Sciatic nerve (tissue), 2 donors: ENCODE measurements around the gene INSRR. TPM values are rescaled to one million over a fixed set of nuclear protein-coding genes. Genes with fewer than 3 reads are reported as not detected.

Source experiments
- ATAC-seq: fragments of 200-7000 bp; cut with Tn5 transposase; one replicate; pipeline ENCODE4 v1.9.1; 2020; ENCODE audit warnings: mild to moderate bottlenecking, moderate library complexity
- DNase-seq: peaks from one replicate; pipeline ENCODE4 v3.0.0-alpha.2; 2020; ENCODE audit warnings: low spot score
- intact Hi-C: fragments of 100-400 bp; cut with DNase I; formaldehyde crosslinking; loops from one replicate; pipeline ENCODE4 v1.14.2; 2022
- total RNA-seq: library from RNA; stranded (reverse); fragmentation: NEBNext Ultra II Directional; extraction: Animal tissue kit (Norgen Biotek cat#: 25700); gene quantifications from one replicate; pipeline ENCODE4 v1.2.1, GENCODE V29; 2021
- donor health status: DM: no; HTN: no; CAD: no.
- donor health status: DM: no; HTN: no; CAD: no.

Gene INSRR
- total RNA-seq, 1 donor from 2014 or later, result 0.40 TPM

- ATAC-seq (no peak), DNase-seq (no peak)
- intact Hi-C loops, result no loop called here
Measured at GRCh38 chr1:156841295-156841855, 17.5 kb downstream of the INSRR start.

DNA sequence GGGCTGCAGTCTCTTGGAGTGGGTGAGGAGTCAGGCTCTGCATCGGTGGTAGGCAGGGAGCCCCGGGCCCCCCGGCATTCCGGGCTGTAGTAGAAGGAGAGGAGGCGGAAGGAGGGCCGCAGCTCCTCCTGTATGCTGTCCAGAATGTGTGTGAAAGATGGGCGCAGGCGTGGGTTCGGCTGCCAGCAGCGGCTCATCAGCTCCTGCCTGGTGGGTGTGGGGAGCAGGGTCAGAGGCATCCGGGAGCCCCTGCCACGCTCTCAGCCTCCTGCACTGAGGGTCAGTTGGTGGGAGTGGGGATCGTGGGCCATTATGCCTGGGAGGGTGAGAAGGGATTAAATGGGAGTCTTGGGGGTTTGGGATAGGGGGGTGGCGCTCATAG, 18.0 kb downstream of the INSRR start:
- DNase-seq (no peak), ATAC-seq (no peak)
- intact Hi-C loops, result no loop called here

GRCh38 chr1:156840186-156840897, 18.6 kb downstream of the INSRR start:
- ATAC-seq (no peak), DNase-seq (no peak)
- intact Hi-C loops, result no loop called here

GRCh38 chr1:156839426-156840109, 19.3 kb downstream of the INSRR start:
- no peak for DNase-seq
- no peak for ATAC-seq
- intact Hi-C loops, result no loop called here

- DNase-seq, result no peak
- peak; percentile 67 for ATAC-seq
- intact Hi-C loops, result no loop called here
Measured at GRCh38 chr1:156838972-156839371, 19.9 kb downstream of the INSRR start.

DNA sequence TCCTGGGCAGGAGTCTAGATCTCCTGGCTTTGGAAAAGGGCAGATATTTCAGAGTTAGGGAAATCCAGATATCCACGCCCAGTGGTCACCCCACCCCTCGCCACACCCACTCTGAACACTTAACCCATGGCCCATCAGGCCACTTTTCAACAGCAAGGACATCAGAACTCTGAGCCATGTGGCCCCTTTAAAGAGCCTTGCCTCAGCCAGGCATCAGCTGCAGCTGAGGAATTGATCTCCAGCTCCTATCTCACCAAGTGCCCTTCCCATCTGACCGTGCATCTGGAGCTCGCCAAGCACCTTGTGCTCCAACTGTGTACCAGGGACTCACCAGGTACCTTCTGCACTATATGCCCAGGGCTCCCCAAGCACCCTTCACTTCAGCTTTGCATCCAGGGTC, 22.0 kb downstream of the INSRR start:
- no peak for DNase-seq
- ATAC-seq, result no peak
- intact Hi-C loops, result no loop called here

DNA sequence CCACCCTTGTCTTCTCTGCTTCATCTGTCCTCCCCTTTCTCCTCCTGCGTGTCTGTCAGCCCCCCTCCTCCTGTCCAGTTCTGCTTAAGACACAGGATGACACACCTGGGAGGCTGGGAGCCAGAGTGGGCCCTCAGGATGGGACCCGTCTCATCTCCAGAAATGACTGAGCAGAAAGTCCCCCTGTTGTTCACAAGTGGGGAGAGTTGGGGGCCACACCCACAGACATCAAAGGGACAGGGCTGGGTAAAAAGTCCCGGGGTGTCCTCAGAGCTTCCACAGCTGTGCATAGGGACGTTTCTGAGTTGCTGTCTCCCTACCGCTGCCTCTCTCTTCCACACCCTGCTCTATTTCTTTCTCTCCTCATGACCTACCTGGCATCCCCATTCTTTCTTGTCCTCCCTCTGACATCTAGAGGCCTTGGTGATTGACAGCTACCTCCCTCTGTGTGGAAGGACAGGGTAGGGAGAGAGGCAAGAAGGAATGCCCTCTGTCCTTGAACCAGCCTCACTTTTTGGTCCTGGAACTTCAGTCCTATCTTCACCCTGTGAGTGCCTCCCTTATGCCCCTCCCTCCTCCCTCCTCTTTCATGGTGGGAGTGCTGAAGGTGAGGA, 22.8 kb downstream of the INSRR start:
- intact Hi-C loops, result no loop called here
- DNase-seq, result no peak
- no peak for ATAC-seq

DNA sequence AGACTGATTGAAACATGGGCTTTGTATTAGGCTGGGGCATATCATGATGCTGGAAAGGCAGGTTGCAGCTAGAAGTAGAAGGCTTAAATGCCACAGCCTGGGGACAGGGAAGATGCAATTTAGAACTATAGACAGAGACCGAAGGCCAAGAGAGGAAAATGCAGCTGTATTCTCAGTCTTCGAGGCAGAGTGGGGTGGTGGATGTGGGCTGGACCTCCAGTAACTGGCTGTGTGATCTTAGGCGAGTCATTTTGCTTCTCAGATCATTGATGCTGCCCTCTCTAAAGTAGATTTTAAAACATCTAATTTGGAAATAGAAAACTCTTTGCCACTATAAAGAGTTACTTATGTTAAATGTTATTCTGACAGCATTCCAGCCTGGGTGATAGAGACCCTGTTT, 24.6 kb downstream of the INSRR start:
- DNase-seq (no peak), ATAC-seq (no peak)
- intact Hi-C loops, result no loop called here

- ATAC-seq (no peak), DNase-seq (no peak)
- intact Hi-C loops, result no loop called here
Measured at GRCh38 chr1:156833603-156834002, 25.3 kb downstream of the INSRR start.

- DNase-seq, result no peak
- intact Hi-C loops, result no loop called here
- no peak for ATAC-seq
Measured at GRCh38 chr1:156832434-156832833, 26.5 kb downstream of the INSRR start.

- intact Hi-C loops, result no loop called here
- no peak for DNase-seq
- ATAC-seq, result no peak
Measured at GRCh38 chr1:156828400-156829124, 30.4 kb downstream of the INSRR start.

GRCh38 chr1:156826630-156827029, 32.3 kb downstream of the INSRR start:
- ATAC-seq (no peak), DNase-seq (no peak)
- intact Hi-C loops, result no loop called here

DNA sequence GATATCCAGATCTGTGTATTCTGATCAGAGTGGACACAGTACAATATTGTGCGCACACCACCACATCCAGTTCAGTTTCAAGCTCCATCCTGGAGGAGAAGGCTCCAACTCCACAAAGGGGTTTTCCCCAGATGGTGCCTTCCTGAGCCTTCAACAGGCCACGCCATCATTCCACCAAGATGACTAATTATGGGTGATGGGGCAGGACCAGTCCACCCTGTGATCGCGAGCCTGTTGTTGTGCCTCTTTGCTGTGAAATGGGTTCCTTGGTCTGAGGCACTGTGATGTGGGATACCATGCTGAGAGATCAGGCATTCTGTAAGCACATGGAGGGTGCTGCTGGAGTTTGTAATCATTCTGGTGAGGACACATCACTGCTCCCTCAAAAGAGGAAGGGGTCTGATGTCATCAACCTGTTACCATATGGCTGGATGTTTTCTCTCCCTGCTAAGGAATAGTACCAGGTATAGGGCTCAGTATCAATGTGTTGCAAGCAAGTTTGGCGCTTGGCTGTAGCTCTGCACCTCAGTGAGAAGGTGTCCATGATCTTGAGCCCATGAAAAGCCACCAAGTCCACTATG, 35.6 kb downstream of the INSRR start:
- intact Hi-C loops, result no loop called here
- DNase-seq (no peak), ATAC-seq (no peak)

GRCh38 chr1:156822680-156823079, 36.2 kb downstream of the INSRR start:
- ATAC-seq (no peak), DNase-seq (no peak)
- intact Hi-C loops, result no loop called here

DNA sequence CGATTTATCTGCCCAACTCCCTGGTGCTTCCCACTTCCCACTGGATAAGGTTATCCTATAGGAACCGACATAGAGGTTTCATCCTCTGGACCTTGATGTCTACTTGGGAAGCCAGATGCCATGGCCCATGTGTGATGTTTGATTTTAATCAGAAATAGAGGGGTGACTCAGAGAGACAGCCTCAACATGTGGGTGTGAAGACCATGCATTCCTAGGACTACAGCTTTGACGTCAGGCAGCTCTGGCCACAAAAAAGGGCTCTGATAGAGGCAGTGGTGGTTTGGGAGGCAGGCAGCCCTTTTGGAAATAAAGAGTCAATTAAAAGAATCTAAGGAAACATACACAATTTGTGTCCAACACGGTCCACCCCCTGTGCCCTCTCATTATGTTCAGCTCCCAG, 37.1 kb downstream of the INSRR start:
- ATAC-seq (no peak), DNase-seq (no peak)
- intact Hi-C loops, result no loop called here

DNA sequence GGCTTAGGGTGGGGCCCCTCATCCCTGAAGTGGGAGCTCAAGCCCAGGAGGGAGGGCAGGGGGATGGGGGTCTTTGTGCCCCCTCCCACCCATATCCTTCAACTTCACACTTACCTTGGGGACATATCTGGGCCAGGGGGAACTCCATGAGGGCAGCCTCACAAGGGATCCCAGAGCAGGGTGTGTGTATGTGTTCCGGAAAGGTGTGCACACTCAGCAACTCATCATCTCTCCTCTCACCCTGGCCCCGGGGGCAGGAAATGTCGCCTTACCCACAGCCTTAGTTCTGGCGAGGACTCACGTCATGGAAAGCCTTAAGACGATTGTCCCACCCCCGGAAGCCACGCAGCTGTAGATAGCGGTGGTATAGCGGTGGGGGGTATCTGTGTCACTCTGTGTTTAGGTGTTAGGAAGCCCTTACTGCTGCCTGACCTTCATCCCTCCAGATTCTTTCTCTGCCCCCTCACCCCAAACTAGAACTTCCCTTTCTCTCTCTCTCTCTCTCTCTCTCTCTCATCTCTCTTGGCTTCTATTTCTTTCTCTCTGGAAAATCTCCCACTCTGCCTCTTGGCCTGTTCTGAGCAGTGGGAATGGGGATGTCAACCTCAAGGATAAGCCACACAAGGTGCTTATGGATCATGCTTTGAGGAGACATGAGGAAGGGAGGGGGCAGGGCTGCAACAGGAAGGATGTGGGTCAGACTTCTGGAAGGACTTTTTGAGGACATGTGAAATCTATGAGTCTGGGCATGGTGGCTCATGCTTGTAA, 42.2 kb downstream of the INSRR start, which contains the start of gene SH2D2A:
SH2D2A (minus strand) TSS at position 288 of the 768 bp plus-strand sequence; CDS start at position 148, 140 bp downstream.
- peak; percentile 62 for DNase-seq
- intact Hi-C loops, result no loop called here
- ATAC-seq, result peak; percentile 27

- DNase-seq (peak; percentile 50), ATAC-seq (peak; percentile 9)
- intact Hi-C loops, result no loop called here
Measured at GRCh38 chr1:156815961-156816422, 42.9 kb downstream of the INSRR start.

DNA sequence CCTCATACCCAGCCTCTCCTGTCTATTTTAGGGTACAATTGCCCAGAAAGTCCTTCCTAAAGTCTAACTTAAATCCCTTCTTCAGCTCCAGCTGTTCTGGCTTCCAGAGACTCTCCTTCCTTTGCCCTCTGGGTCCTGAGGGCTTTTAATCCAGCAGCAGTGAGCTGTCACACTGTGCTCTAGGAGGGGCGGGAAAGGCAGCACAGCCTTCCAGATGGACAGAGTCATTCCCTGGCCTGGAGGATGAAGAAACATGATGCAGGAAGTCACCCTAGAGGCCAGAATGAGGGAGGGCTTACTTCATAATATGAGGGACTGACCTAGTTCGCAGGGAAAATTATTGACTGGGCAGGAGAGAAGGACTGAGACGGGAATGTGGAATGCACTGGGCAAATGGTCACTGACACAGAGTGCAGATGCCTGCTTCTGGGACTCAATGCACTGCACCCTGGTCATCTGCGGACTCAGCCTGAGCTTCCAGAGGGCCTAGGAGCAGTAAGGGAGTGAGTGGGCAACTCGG, 43.5 kb downstream of the INSRR start:
- ATAC-seq, result peak; percentile 90
- intact Hi-C loops, result no loop called here

More for the DNA sequence above, 43.5 kb downstream of the INSRR start:
- DNase-seq, result peak; percentile 62
